HL-60 (cell line): ENCODE results near the gene SHB.

ENCODE experiments used
- CTCF ChIP-seq: IDR thresholded peaks from one replicate; pipeline ENCODE4 v1.5.1; 2011; ENCODE audit warnings: low read length, control low read depth, inconsistent platforms; ENCODE audit not compliant: insufficient read depth
- GABPA ChIP-seq: IDR thresholded peaks from 2 replicates; pipeline ENCODE4 v1.6.1; 2012; ENCODE audit warnings: low read depth
- POLR2AphosphoS5 ChIP-seq: IDR thresholded peaks from 2 replicates; pipeline ENCODE4 v1.6.1; 2012; ENCODE audit warnings: low read depth
- SPI1 ChIP-seq: IDR thresholded peaks from 2 replicates; pipeline ENCODE4 v1.6.1; 2012; ENCODE audit warnings: low read depth, mild to moderate bottlenecking, borderline replicate concordance
- TF ChIP-seq, protein P1 (sequence below): IDR thresholded peaks from 2 replicates; pipeline ENCODE4 v1.6.1; 2012; ENCODE audit warnings: low read depth; ENCODE audit not compliant: insufficient replicate concordance

DNA sequence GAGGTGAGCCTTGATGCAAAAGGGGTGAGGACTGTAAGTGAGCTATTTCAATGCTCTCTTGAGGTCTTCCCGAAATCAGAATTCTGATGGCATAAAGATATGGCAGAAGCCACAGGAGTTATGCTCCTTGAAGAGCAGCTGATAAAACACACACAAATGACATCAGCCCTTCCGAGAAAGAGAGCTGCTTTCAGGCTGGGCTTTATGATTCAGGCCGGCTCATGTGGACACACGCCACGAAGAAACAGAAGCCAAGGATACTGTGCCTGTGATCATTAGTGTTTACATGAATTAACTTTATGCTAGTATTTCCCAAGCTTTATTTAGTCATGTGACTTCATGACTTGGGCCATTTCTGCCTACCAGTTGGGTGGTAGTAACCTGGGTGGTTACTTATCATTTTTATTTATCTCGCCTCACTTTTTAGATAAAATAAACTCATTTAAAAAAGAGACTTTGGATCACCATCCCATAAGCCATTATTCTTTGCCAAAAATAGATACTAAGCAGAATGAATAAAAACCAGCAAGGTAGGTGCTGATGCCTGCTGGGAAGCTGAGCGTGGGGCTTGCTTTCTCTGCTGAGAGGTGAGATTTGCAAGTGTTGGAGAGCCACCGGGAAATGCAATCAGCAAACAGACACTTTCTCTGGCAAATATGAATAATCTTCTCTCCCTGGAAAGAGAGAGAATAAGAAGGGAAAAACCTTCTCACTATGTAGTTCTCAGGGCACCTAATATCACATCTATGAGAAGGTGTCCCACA, 92.1 kb downstream of the SHB start:
- TF ChIP-seq CTCF = no peak
- TF ChIP-seq POLR2AphosphoS5 = no peak
- TF ChIP-seq GABPA = no peak
- TF ChIP-seq, protein P1, sequence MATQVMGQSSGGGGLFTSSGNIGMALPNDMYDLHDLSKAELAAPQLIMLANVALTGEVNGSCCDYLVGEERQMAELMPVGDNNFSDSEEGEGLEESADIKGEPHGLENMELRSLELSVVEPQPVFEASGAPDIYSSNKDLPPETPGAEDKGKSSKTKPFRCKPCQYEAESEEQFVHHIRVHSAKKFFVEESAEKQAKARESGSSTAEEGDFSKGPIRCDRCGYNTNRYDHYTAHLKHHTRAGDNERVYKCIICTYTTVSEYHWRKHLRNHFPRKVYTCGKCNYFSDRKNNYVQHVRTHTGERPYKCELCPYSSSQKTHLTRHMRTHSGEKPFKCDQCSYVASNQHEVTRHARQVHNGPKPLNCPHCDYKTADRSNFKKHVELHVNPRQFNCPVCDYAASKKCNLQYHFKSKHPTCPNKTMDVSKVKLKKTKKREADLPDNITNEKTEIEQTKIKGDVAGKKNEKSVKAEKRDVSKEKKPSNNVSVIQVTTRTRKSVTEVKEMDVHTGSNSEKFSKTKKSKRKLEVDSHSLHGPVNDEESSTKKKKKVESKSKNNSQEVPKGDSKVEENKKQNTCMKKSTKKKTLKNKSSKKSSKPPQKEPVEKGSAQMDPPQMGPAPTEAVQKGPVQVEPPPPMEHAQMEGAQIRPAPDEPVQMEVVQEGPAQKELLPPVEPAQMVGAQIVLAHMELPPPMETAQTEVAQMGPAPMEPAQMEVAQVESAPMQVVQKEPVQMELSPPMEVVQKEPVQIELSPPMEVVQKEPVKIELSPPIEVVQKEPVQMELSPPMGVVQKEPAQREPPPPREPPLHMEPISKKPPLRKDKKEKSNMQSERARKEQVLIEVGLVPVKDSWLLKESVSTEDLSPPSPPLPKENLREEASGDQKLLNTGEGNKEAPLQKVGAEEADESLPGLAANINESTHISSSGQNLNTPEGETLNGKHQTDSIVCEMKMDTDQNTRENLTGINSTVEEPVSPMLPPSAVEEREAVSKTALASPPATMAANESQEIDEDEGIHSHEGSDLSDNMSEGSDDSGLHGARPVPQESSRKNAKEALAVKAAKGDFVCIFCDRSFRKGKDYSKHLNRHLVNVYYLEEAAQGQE = no peak
- TF ChIP-seq SPI1 = no peak
